GM21723 (cell line): ENCODE data around the gene ZNF165.
"Not testable (repeated sequence)": the region's sequence is repeated elsewhere in the genome, so short reads cannot be mapped to it uniquely, and the experiment has no call there.

ENCODE experiments used
- ATAC-seq: cut with Tn5 transposase; IDR thresholded peaks from one replicate; pipeline ENCODE4 v1.9.1; 2021; ENCODE audit warnings: mild to moderate bottlenecking, moderate library complexity; ENCODE audit not compliant: unreplicated experiment

Gene ZNF165

GRCh38 chr6:28118217-28118616, 37.8 kb downstream of the ZNF165 start:
- ATAC-seq = no peak

- ATAC-seq = no peak
Measured at GRCh38 chr6:28121876-28122275, 41.5 kb downstream of the ZNF165 start.

- not testable (repeated sequence) for ATAC-seq
Measured at GRCh38 chr6:28122283-28122682, 41.9 kb downstream of the ZNF165 start.

GRCh38 chr6:28124350-28124970, 44.1 kb downstream of the ZNF165 start, which contains the start of gene ZSCAN16:
ZSCAN16 (plus strand) TSS chr6:28124609; CDS start chr6:28125444, 835 bp downstream.
- ATAC-seq = peak; percentile 95

GRCh38 chr6:28124971-28125353, 44.6 kb downstream of the ZNF165 start:
- ATAC-seq = peak; percentile 22

GRCh38 chr6:28125401-28125800, 45.0 kb downstream of the ZNF165 start:
- no peak for ATAC-seq

GRCh38 chr6:28134015-28134414, 53.6 kb downstream of the ZNF165 start:
- no peak for ATAC-seq

- no peak for ATAC-seq
Measured at GRCh38 chr6:28134716-28135115, 54.3 kb downstream of the ZNF165 start.

- ATAC-seq = no peak
Measured at GRCh38 chr6:28135393-28135792, 55.0 kb downstream of the ZNF165 start.

- peak; percentile 66 for ATAC-seq
Measured at GRCh38 chr6:28136585-28137504, 56.5 kb downstream of the ZNF165 start.

- no peak for ATAC-seq
Measured at GRCh38 chr6:28137505-28137981, 57.2 kb downstream of the ZNF165 start.
